Embryonic facial prominence (tissue), 1 donor: ENCODE results near the gene MS4A18.
"Not testable (repeated sequence)": the region's sequence is repeated elsewhere in the genome, so short reads cannot be mapped to it uniquely, and the experiment has no call there.

Experiments
- DNase-seq: peaks from one replicate; pipeline ENCODE4 v3.0.0-alpha.2; 2016; ENCODE audit errors: extremely low spot score

Gene MS4A18

GRCh38 chr11:60724420-60724819 lies at the start of gene MS4A18:
TSS of gene MS4A18 (plus strand) at chr11:60724720.
- DNase-seq: no peak

- not testable (repeated sequence) for DNase-seq
Measured at GRCh38 chr11:60678231-60678630, 46.3 kb upstream of the MS4A18 start.

- no peak for DNase-seq
Measured at GRCh38 chr11:60679879-60680278, 44.6 kb upstream of the MS4A18 start.

GRCh38 chr11:60680455-60681119 lies 43.9 kb upstream of the MS4A18 start:
- DNase-seq: no peak

GRCh38 chr11:60684541-60684848 lies 40.0 kb upstream of the MS4A18 start:
- not testable (repeated sequence) for DNase-seq

GRCh38 chr11:60691661-60692060 lies 32.9 kb upstream of the MS4A18 start:
- DNase-seq: no peak

- no peak for DNase-seq
Measured at GRCh38 chr11:60699284-60699691, 25.2 kb upstream of the MS4A18 start, which contains the start of gene MS4A8. TSS of gene MS4A8 (plus strand) at chr11:60699612. CDS start at chr11:60700861, 1,249 bp downstream.

- no peak for DNase-seq
Measured at GRCh38 chr11:60699936-60700335, 24.6 kb upstream of the MS4A18 start.

- DNase-seq: no peak
Measured at GRCh38 chr11:60700689-60701468, 23.6 kb upstream of the MS4A18 start.

GRCh38 chr11:60701469-60701818 lies 23.1 kb upstream of the MS4A18 start:
- no peak for DNase-seq

- DNase-seq: no peak
Measured at GRCh38 chr11:60703374-60703773, 21.1 kb upstream of the MS4A18 start.

- DNase-seq: no peak
Measured at GRCh38 chr11:60705895-60706294, 18.6 kb upstream of the MS4A18 start.

- no peak for DNase-seq
Measured at GRCh38 chr11:60706931-60707330, 17.6 kb upstream of the MS4A18 start.

- DNase-seq: no peak
Measured at GRCh38 chr11:60710482-60710881, 14.0 kb upstream of the MS4A18 start.

- no peak for DNase-seq
Measured at GRCh38 chr11:60711276-60711675, 13.2 kb upstream of the MS4A18 start.

GRCh38 chr11:60713423-60713822 lies 11.1 kb upstream of the MS4A18 start:
- not testable (repeated sequence) for DNase-seq

GRCh38 chr11:60717956-60718355 lies 6.6 kb upstream of the MS4A18 start:
- no peak for DNase-seq

GRCh38 chr11:60718524-60719316 lies 5.8 kb upstream of the MS4A18 start:
- no peak for DNase-seq

- no peak for DNase-seq
Measured at GRCh38 chr11:60719391-60719790, 5.1 kb upstream of the MS4A18 start.

GRCh38 chr11:60720460-60720859 lies 4.1 kb upstream of the MS4A18 start:
- DNase-seq: no peak

- no peak for DNase-seq
Measured at GRCh38 chr11:60725592-60725991, 1.1 kb downstream of the MS4A18 start.

- DNase-seq: no peak
Measured at GRCh38 chr11:60731586-60731985, 7.1 kb downstream of the MS4A18 start.

- no peak for DNase-seq
Measured at GRCh38 chr11:60734279-60734678, 9.8 kb downstream of the MS4A18 start.
